Measurements from ENCODE around the gene MAPKBP1.

MAPKBP1 gene

DNA sequence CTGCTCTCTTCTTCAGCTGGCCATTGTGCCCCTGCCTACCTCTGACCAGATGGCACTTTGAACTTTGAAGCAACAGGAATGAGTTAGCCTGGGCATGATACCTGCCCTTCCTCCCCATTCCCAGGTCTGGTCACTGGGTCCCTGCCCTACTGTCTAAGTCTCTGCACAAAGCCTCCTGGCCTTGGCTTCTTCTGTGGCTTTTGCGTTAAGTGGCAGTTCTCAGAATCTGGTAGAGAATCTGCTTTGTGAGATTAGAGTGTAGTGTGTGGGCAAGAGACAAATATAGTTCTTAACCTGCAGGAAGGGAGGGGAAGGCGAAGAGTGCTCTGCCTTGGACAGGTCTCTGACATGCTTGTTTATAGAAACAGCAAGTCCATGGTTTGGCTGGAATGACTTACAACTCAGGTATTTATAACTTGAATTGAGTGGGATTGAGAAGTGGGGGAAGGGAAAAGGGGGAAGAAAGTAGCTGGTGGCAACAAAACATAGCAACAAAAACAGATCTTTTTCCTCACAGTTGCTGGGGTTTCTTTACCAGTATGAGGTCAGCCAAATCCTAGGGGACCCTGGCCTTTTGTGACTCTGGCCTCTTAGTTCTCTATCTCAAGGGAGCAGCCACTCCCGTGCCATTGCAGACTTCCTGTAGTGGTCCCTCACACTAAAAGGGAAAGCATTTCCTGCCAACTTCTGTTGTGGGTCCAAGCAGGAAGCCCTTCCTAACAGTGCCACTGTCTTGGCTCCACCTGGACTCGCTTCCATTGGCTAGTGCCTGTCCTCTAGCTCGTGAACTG, 16.7 kb downstream of the MAPKBP1 start:
- no peak overlapping the region for H3K4me3 ChIP-seq (ENCODE audit: low read length)
- peak; percentile 65 for DNase-seq (ENCODE audit: low read depth)
- TF ChIP-seq CTCF (IDR thresholded peaks at IDR 0.05; ENCODE audit: insufficient read depth, low read depth, low read length, missing control alignments): no peak

DNA sequence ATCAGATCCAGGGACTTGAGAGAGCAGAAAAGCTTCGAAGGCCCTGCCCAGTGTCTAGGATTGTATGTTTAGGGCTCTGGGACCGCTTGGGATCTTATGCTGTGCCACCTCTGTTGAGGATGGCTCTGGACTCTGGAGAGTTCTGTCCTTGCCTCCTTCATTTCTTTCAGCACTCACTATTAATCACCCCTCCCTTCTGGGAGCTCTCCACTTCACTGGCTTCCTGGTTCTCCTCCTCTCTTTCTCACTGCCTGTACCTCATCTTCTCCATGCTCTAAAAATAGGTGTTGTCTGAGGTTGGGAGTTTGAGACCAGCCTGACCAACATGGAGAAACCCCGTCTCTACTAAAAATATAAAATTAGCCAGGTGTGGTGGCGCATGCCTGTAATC, 17.3 kb downstream of the MAPKBP1 start:
- TF ChIP-seq CTCF (IDR thresholded peaks at IDR 0.05; ENCODE audit: insufficient read depth, low read depth, low read length, missing control alignments): no peak
- H3K4me3 ChIP-seq (ENCODE audit: low read length): no peak overlapping the region
- no peak for DNase-seq (ENCODE audit: low read depth)

DNA sequence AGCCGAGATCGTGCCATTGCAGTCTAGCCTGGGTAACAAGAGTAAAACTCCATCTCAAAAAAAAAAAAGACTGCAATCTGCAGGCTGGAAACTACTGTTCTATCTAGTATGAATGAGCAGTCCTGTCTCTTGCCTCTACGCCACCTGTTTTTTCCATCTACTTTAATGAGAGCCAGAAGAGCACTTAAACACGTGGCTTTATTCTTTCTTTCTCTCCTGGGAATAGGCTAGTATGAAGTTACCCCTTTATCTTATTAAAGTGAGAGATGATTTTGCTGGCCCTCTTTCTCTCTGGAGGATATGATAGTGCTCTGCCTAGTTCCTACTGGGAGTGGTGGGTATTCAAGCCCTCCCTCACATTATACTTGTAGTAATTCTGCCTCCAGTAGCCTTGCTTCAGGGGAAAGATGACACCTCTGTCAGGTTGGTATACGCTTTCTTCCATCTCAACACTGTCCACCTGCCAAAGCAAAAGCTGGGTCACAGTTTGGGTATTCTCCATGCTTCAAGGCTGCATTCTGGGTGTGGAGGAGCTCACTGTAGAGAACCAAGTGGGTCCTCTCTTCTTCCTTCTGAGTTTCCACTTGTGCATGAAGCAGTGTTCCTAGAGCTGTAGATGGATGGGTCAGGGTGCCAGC, 17.8 kb downstream of the MAPKBP1 start:
- DNase-seq (ENCODE audit: low read depth): no peak
- H3K4me3 ChIP-seq (ENCODE audit: low read length): no peak overlapping the region
- TF ChIP-seq CTCF (IDR thresholded peaks at IDR 0.05; ENCODE audit: insufficient read depth, low read depth, low read length, missing control alignments): no peak

- no peak for TF ChIP-seq CTCF (IDR thresholded peaks at IDR 0.05; ENCODE audit: insufficient read depth, low read depth, low read length, missing control alignments)
- H3K4me3 ChIP-seq (ENCODE audit: low read length): no peak overlapping the region
- peak; percentile 94 for DNase-seq (ENCODE audit: low read depth)
These were observed 19.8 kb downstream of the MAPKBP1 start for GRCh38 chr15:41794081-41794480.

DNA sequence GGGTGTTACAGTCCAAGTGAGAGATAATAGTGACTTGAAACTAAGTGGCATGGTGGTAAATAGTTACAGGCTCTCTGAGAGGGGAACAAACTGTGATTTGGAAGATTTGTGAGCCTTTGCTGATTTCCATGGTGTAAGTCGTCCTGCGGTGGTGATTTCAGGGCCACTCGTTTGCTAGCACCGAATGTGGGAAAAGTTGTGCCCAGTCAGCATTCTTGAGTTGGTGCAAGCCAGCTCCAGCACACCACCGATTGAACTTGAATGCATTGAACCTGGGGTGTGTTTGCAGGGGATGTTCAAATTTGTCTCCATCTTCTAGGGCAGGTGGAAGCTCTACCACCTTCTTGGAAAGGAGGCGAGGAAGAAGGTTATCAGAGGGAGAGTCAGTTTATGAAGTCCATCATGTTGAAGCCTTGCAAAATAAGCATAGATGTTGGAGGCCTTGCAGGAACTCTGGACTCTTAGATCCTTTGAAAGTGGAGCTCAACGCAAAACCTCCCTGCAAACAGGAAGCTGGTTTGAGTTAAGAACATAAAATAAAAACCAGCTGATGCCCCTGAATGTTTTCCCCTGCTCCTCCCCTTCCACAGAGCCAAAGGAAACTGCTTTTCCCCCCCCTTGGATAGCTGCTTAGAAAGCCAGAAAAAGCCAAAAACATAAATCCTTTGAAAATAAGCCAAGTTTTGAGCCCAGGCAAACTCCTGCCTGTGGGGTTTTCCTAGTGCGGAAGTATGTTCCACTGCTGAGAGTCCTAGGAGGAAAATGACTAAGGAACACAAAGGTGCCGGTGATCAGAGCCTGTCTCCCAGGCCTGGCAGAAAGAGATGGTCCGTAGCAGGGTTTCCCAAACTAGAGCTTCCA, 21.9 kb downstream of the MAPKBP1 start:
- peak; percentile 61 for DNase-seq (ENCODE audit: low read depth)
- TF ChIP-seq CTCF (IDR thresholded peaks at IDR 0.05; ENCODE audit: insufficient read depth, low read depth, low read length, missing control alignments): no peak
- no peak overlapping the region for H3K4me3 ChIP-seq (ENCODE audit: low read length)

DNA sequence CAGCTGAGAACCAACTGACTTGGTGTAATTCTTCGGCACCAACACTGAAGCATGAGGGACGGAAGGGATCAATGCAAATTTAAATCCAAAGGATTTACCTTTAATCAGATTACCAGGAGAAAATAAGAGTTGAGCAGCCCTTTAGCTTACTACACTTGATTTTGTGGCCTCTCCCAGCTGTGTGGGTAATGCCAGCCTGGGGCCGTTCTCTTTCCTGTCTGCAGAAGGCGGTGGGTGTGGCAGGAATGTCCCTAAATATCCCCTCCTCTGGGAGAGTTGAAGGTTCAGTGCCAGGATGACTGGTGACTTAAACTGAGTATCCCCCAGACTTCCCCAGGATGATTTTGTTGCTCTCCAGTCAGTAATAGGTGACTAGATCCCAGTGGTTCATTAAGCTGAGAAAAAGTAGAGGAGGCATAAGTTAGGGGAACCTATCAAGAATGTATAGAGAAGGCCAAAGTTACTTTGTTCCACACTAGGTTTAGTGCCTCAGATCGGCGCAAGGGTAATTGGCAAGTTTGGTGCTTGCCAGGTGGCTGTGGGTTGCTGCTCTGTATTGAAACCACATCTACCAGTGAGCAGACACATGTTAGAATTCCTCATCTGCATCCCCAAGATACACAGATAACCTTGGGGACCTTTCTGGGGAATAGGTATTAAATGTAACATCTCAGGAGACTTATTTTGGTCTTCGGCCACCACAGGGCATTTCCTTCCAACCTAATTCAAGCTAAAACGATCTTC, 23.1 kb downstream of the MAPKBP1 start:
- TF ChIP-seq CTCF (IDR thresholded peaks at IDR 0.05; ENCODE audit: insufficient read depth, low read depth, low read length, missing control alignments): no peak
- DNase-seq (ENCODE audit: low read depth): no peak
- H3K4me3 ChIP-seq (ENCODE audit: low read length): no peak overlapping the region
